Smooth muscle cell (in vitro differentiated cells): Measurements from ENCODE around the gene TMEM161B. TPM values are rescaled to one million over a fixed set of nuclear protein-coding genes. Genes with fewer than 3 reads are reported as not detected.

ENCODE experiments used
- DNase-seq: peaks from one replicate; lab custom pipeline; 2025; ENCODE audit not compliant: unreplicated experiment; lab: John Stamatoyannopoulos, UW
- H2AFZ ChIP-seq: fragments of 200-600 bp; sonication (generic); 2 replicates; pipeline ENCODE4 v1.6.0; 2016; ENCODE audit warnings: antibody characterized with exemption, low read depth, mild to moderate bottlenecking
- H3F3A ChIP-seq: fragments of 200-600 bp; sonication (generic); 2 replicates; pipeline ENCODE4 v1.6.0; 2017; ENCODE audit warnings: antibody characterized with exemption, low read depth
- H3K27ac ChIP-seq: fragments of 200-600 bp; sonication (generic); 2 replicates; pipeline ENCODE4 v1.5.1; 2016; ENCODE audit warnings: low read depth, mild to moderate bottlenecking
- H3K27me3 ChIP-seq: fragments of 200-600 bp; sonication (generic); 2 replicates; pipeline ENCODE4 v1.6.1; 2016; ENCODE audit warnings: low read depth, mild to moderate bottlenecking
- H3K36me3 ChIP-seq: fragments of 200-600 bp; sonication (generic); 2 replicates; pipeline ENCODE4 v1.5.1; 2016; ENCODE audit warnings: low read depth
- H3K4me1 ChIP-seq: fragments of 200-600 bp; sonication (generic); 2 replicates; pipeline ENCODE4 v1.5.1; 2016; ENCODE audit warnings: low read depth
- H3K4me2 ChIP-seq: fragments of 200-600 bp; sonication (generic); 2 replicates; pipeline ENCODE4 v1.6.0; 2016; ENCODE audit warnings: mild to moderate bottlenecking
- H3K4me3 ChIP-seq: fragments of 200-600 bp; sonication (generic); 2 replicates; pipeline ENCODE4 v1.5.1; 2016; ENCODE audit warnings: mild to moderate bottlenecking
- H3K79me2 ChIP-seq: fragments of 200-600 bp; sonication (generic); 2 replicates; pipeline ENCODE4 v1.6.0; 2016; ENCODE audit warnings: low read depth, mild to moderate bottlenecking
- H3K9ac ChIP-seq: fragments of 200-600 bp; sonication (generic); 2 replicates; pipeline ENCODE4 v1.6.0; 2016; ENCODE audit warnings: low read depth
- H3K9me3 ChIP-seq: fragments of 200-600 bp; sonication (generic); replicated peaks from 2 replicates; pipeline ENCODE4 v1.5.1; 2016; ENCODE audit warnings: low read depth
- H4K20me1 ChIP-seq: fragments of 200-600 bp; sonication (generic); 2 replicates; pipeline ENCODE4 v1.6.0; 2016; ENCODE audit warnings: low read depth
- CTCF ChIP-seq: fragments of 200-600 bp; sonication (generic); IDR thresholded peaks from 2 replicates; pipeline ENCODE4 v1.5.1; 2017; ENCODE audit warnings: borderline replicate concordance, mild to moderate bottlenecking, antibody characterized with exemption; ENCODE audit not compliant: insufficient read depth, poor library complexity, severe bottlenecking
- WGBS: methylation state at CpG from one replicate; pipeline ENCODE4 v1.1.7; 2016; ENCODE audit warnings: low lambda C conversion rate; 5-methylcytosine and 5-hydroxymethylcytosine counted together
- polyA plus RNA-seq: library from polyadenylated mRNA; unstranded; fragments of >200 nt; fragmentation: Nextera tagmentation; extraction: Ambion mirVana; gene quantifications from 2 replicates; pipeline ENCODE4 v1.2.1, GENCODE V29; 2016
- total RNA-seq: library from RNA; depleted of rRNA; stranded (reverse); fragments of >200 nt; gene quantifications from 2 replicates; pipeline ENCODE4 v1.2.3, GENCODE V29; 2014

TMEM161B gene
- total RNA-seq (19.4 and 33.8 TPM in 2 replicates), polyA plus RNA-seq (6.3 and 8.2 TPM in 2 replicates)

GRCh38 chr5:88268385-88269184, at the start of gene TMEM161B:
Gene TMEM161B, minus strand, starts transcription at chr5:88268845. Its CDS starts 122 bp downstream, at chr5:88268723.
- Histone ChIP-seq H3K36me3 (no peaks in the 10 kb centered on the region), H3K4me2 (peak within 1 kb of the TSS; percentile 99), H3K79me2 (peaks cover 51% of the 10 kb centered on the region), H3K9ac (peak within 1 kb of the TSS; percentile 55), H3K9me3 (no peaks in the 10 kb centered on the region), H4K20me1 (peaks cover 10% of the 10 kb centered on the region), H3K27ac (no peak within 1 kb of the TSS), H3F3A (no peaks in the 10 kb centered on the region), H2AFZ (peak within 1 kb of the TSS; percentile 99), H3K4me1 (peaks cover 14% of the 10 kb centered on the region), H3K4me3 (peak within 1 kb of the TSS; percentile 100), H3K27me3 (no peaks in the 10 kb centered on the region)
- TF ChIP-seq CTCF = no peak
- WGBS = under 1% methylated on average over 42 of the region's 46 CpGs
- peak; percentile 19 for DNase-seq

DNA sequence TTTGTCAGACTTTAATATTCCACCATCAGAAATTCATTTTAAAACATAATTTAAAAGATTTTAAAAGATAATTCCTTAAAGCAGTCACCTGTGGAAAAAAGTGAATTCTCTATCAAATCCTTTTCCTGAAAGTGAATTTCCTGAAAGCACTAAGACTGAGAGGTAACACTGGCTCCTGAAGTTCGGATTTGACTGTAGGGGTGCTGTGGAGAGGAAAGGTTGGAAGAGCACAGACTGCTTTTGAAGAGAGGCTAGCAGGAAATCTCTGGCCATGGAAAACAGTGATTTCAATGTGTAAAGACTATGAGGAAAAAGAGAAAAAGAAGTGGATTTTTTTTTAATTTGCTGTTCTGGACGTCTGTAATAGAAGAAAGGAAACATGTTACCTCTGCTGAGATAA, 35.7 kb upstream of the TMEM161B start:
- H3K9me3 ChIP-seq = no peaks in the 10 kb centered on the region
- 56% methylated on average over 2 of the region's 2 CpGs for WGBS
- no peaks in the 10 kb centered on the region for H3K27me3 ChIP-seq
- no peaks in the 10 kb centered on the region for H3K4me1 ChIP-seq
- no peak overlapping the region for H2AFZ ChIP-seq
- DNase-seq = no peak
- no peak for TF ChIP-seq CTCF
- no peak overlapping the region for H3K9ac ChIP-seq
- no peaks in the 10 kb centered on the region for H4K20me1 ChIP-seq
- H3K4me3 ChIP-seq = no peak overlapping the region
- H3K36me3 ChIP-seq = no peaks in the 10 kb centered on the region
- no peaks in the 10 kb centered on the region for H3F3A ChIP-seq
- no peaks in the 10 kb centered on the region for H3K79me2 ChIP-seq
- no peak overlapping the region for H3K4me2 ChIP-seq
- H3K27ac ChIP-seq = no peak overlapping the region

GRCh38 chr5:88298425-88298824, 29.8 kb upstream of the TMEM161B start:
- TF ChIP-seq CTCF = no peak
- H3K79me2 ChIP-seq = no peaks in the 10 kb centered on the region

GRCh38 chr5:88290801-88291200, 22.2 kb upstream of the TMEM161B start:
- H3K36me3 ChIP-seq = no peaks in the 10 kb centered on the region
- H4K20me1 ChIP-seq = no peaks in the 10 kb centered on the region
- no peak for TF ChIP-seq CTCF
- H3K9ac ChIP-seq = no peak overlapping the region
- DNase-seq = no peak
- no peak overlapping the region for H3K4me2 ChIP-seq
- H3K9me3 ChIP-seq = no peaks in the 10 kb centered on the region
- no peaks in the 10 kb centered on the region for H3K4me1 ChIP-seq
- no peaks in the 10 kb centered on the region for H3K79me2 ChIP-seq
- H3K4me3 ChIP-seq = no peak overlapping the region
- H3K27ac ChIP-seq = no peak overlapping the region
- H3K27me3 ChIP-seq = no peaks in the 10 kb centered on the region
- no peaks in the 10 kb centered on the region for H3F3A ChIP-seq
- 94% methylated on average over 3 of the region's 3 CpGs for WGBS
- H2AFZ ChIP-seq = no peak overlapping the region

More at GRCh38 chr5:88298425-88298824, 29.8 kb upstream of the TMEM161B start:
- no peaks in the 10 kb centered on the region for H3K36me3 ChIP-seq
- DNase-seq = no peak
- no peaks in the 10 kb centered on the region for H3F3A ChIP-seq
- no peak overlapping the region for H2AFZ ChIP-seq
- no peaks in the 10 kb centered on the region for H3K9me3 ChIP-seq
- H4K20me1 ChIP-seq = no peaks in the 10 kb centered on the region
- no peaks in the 10 kb centered on the region for H3K27me3 ChIP-seq
- no peak overlapping the region for H3K9ac ChIP-seq
- H3K4me3 ChIP-seq = no peak overlapping the region
- H3K4me2 ChIP-seq = no peak overlapping the region
- H3K27ac ChIP-seq = no peak overlapping the region
- no peaks in the 10 kb centered on the region for H3K4me1 ChIP-seq
